CD4-positive, alpha-beta T cell (primary cell): Measurements from ENCODE around the gene RGP1. TPM values are rescaled to one million over a fixed set of nuclear protein-coding genes. Genes with fewer than 3 reads are reported as not detected.

Source experiments
- ATAC-seq: fragments of 200-7000 bp; cut with Tn5 transposase; one replicate; pipeline ENCODE4 v1.10.0; 2022; ENCODE audit warnings: mild to moderate bottlenecking; ENCODE audit not compliant: poor library complexity
- CTCF ChIA-PET: fragments of 350-600 bp; sonication (Branson Sonifier 250); formaldehyde crosslinking; loops from one replicate; lab custom pipeline; 2021; ENCODE audit warnings: antibody characterized with exemption, inconsistent platforms; lab: Charles Lee
- POLR2A ChIA-PET: fragments of 350-600 bp; sonication (Branson Sonifier 250); formaldehyde crosslinking; loops from one replicate; lab custom pipeline; 2021; ENCODE audit warnings: antibody characterized with exemption, inconsistent platforms; lab: Charles Lee
- DNase-seq, 14 experiments: peaks; one replicate each; pipeline ENCODE4 v3.0.0-alpha.2; 2013 to 2020; ENCODE audit warnings: mixed read lengths in 2 of 14
- H3K27ac ChIP-seq, 2 donors: one replicate each; pipeline versions ENCODE4 v1.5.1 to v1.7.0; 2013; ENCODE audit warnings: low read length in 2 of 2, low read depth in 1 of 2, mild to moderate bottlenecking in 1 of 2
- H3K27me3 ChIP-seq, 2 experiments: 1 replicate in 1 of 2; 2 replicates in 1 of 2; pipeline versions ENCODE4 v1.6.1 to v1.7.0; 2013; ENCODE audit warnings: low read length in 2 of 2, control low read depth in 1 of 2, mild to moderate bottlenecking in 1 of 2, moderate library complexity in 1 of 2; ENCODE audit not compliant: insufficient read depth in 2 of 2, control insufficient read depth in 1 of 2
- H3K36me3 ChIP-seq: one replicate; pipeline ENCODE4 v1.6.1; 2013; ENCODE audit warnings: low read length, control low read depth; ENCODE audit not compliant: insufficient read depth
- H3K4me1 ChIP-seq: one replicate; pipeline ENCODE4 v1.6.1; 2013; ENCODE audit warnings: low read length, control low read depth; ENCODE audit not compliant: insufficient read depth
- H3K4me3 ChIP-seq: one replicate; pipeline ENCODE4 v1.5.1; 2013; ENCODE audit warnings: mild to moderate bottlenecking, low read length, moderate library complexity
- H3K9me3 ChIP-seq, 2 experiments: 1 replicate in 1 of 2; 2 replicates in 1 of 2; pipeline versions ENCODE4 v1.6.1 to v1.7.0; 2013; ENCODE audit warnings: low read length in 2 of 2, mild to moderate bottlenecking in 2 of 2, control low read depth in 1 of 2, moderate library complexity in 1 of 2; ENCODE audit not compliant: control insufficient read depth in 1 of 2, insufficient read depth in 1 of 2
- H3K27ac Mint-ChIP-seq: one replicate; pipeline ENCODE4 v1.8.0; 2020; ENCODE audit warnings: mixed read lengths
- H3K27me3 Mint-ChIP-seq: one replicate; pipeline ENCODE4 v1.8.0; 2021; ENCODE audit warnings: mixed read lengths
- H3K36me3 Mint-ChIP-seq: one replicate; pipeline ENCODE4 v1.8.0; 2021; ENCODE audit warnings: low read depth, mixed read lengths
- H3K4me1 Mint-ChIP-seq: one replicate; pipeline ENCODE4 v1.8.0; 2021; ENCODE audit warnings: low read depth, mixed read lengths
- H3K4me3 Mint-ChIP-seq: one replicate; pipeline ENCODE4 v1.8.0; 2020; ENCODE audit warnings: mild to moderate bottlenecking, mixed read lengths
- H3K9me3 Mint-ChIP-seq: one replicate; pipeline ENCODE4 v1.8.0; 2020; ENCODE audit warnings: mixed read lengths
- CTCF ChIP-seq: fragments of 200-600 bp; IDR thresholded peaks from one replicate; pipeline ENCODE4 v1.8.0; 2022; ENCODE audit warnings: antibody characterized with exemption, mild to moderate bottlenecking
- intact Hi-C, 2 experiments: fragments of 100-400 bp; cut with DNase I in 1 of 2; cut with micrococcal nuclease in 1 of 2; formaldehyde crosslinking; loops; one replicate each; pipeline versions ENCODE4 v1.15.1 to v1.9.0; 2023 to 2025; cut with DNase I, micrococcal nuclease
- total RNA-seq, 174 experiments: library from RNA in 2 of 174; stranded (reverse) in 2 of 174; gene quantifications; one replicate each; pipeline ENCODE4 v1.2.3 and lab custom pipeline; 2021 to 2026

RGP1 gene
- total RNA-seq, 2 experiments from 2014 or later: 12.6 to 13.1 TPM

- peaks cover 11% of the 10 kb centered on the region for H3K36me3 ChIP-seq
- ChIA-PET POLR2A (no interaction called here), CTCF (interaction anchor here (0.7 kb wide), 1 partner anchor 84 kb away, joined by 4 read pairs; no protein-coding TSS in a partner anchor)
- Mint-ChIP-seq H3K9me3 (no peaks in the 10 kb centered on the region), H3K4me3 (no peak overlapping the region), H3K36me3 (peaks cover 36% of the 10 kb centered on the region), H3K4me1 (no peaks in the 10 kb centered on the region), H3K27me3 (no peaks in the 10 kb centered on the region), H3K27ac (no peak overlapping the region)
- H3K27me3 ChIP-seq: no peaks in the 10 kb centered on the region
- DNase-seq (no peak), ATAC-seq (no peak)
- H3K27ac ChIP-seq: no peak overlapping the region
- no peak for TF ChIP-seq CTCF
- H3K9me3 ChIP-seq: no peaks in the 10 kb centered on the region
- intact Hi-C loops: no loop called here
- H3K4me1 ChIP-seq: no peaks in the 10 kb centered on the region
- no peak overlapping the region for H3K4me3 ChIP-seq
Measured at GRCh38 chr9:35781066-35781465, 32.0 kb downstream of the RGP1 start.

- no peak overlapping the region for H3K27ac Mint-ChIP-seq
- H3K4me3 Mint-ChIP-seq: no peak overlapping the region
- no peak for DNase-seq
- no peaks in the 10 kb centered on the region for H3K4me1 Mint-ChIP-seq
- no peaks in the 10 kb centered on the region for H3K4me1 ChIP-seq
- peaks cover 16% of the 10 kb centered on the region for H3K36me3 ChIP-seq
- peaks cover 49% of the 10 kb centered on the region for H3K36me3 Mint-ChIP-seq
- POLR2A ChIA-PET: no interaction called here
- no peak for ATAC-seq
- intact Hi-C loops: no loop called here
- H3K27me3 ChIP-seq: no peaks in the 10 kb centered on the region
- H3K9me3 Mint-ChIP-seq: no peaks in the 10 kb centered on the region
- H3K27ac ChIP-seq: no peak overlapping the region
- no peaks in the 10 kb centered on the region for H3K27me3 Mint-ChIP-seq
- H3K9me3 ChIP-seq: no peaks in the 10 kb centered on the region
- no peak overlapping the region for H3K4me3 ChIP-seq
- TF ChIP-seq CTCF: no peak
- CTCF ChIA-PET: interaction anchor here (1.0 to 1.7 kb wide), 2 partner anchors 27 to 52 kb away, joined by 3 to 5 read pairs; no protein-coding TSS in a partner anchor
Measured at GRCh38 chr9:35783418-35783817, 34.3 kb downstream of the RGP1 start.

GRCh38 chr9:35789541-35789940 is 40.5 kb downstream of the RGP1 start:
- Histone ChIP-seq H3K9me3 (no peaks in the 10 kb centered on the region), H3K4me3 (no peak overlapping the region), H3K27ac (no peak overlapping the region), H3K36me3 (peaks cover 33% of the 10 kb centered on the region), H3K27me3 (no peaks in the 10 kb centered on the region), H3K4me1 (peaks cover 5% of the 10 kb centered on the region)
- no peak overlapping the region for H3K4me3 Mint-ChIP-seq
- H3K27me3 Mint-ChIP-seq: no peaks in the 10 kb centered on the region
- TF ChIP-seq CTCF: no peak
- POLR2A ChIA-PET: interaction anchor here (1.2 kb wide), 1 partner anchor 41 kb away, joined by 4 read pairs; no protein-coding TSS in a partner anchor
- H3K9me3 Mint-ChIP-seq: no peaks in the 10 kb centered on the region
- CTCF ChIA-PET: interaction anchor here (0.6 to 3.5 kb wide), 17 partner anchors 12 to 145 kb away, joined by 3 to 32 read pairs (median 4); partner anchors contain the start of genes CREB3, FAM221B, GBA2 and RGP1
- ATAC-seq (no peak), DNase-seq (no peak)
- peaks cover 7% of the 10 kb centered on the region for H3K4me1 Mint-ChIP-seq
- intact Hi-C loops: no loop called here
- H3K27ac Mint-ChIP-seq: no peak overlapping the region
- H3K36me3 Mint-ChIP-seq: peaks cover 38% of the 10 kb centered on the region
